NCI-H345 (cell line): Measurements from ENCODE around the gene SCO2.

Experiments
- DNase-seq: peaks from one replicate; lab custom pipeline; 2025; lab: John Stamatoyannopoulos, UW

The SCO2 gene

GRCh38 chr22:50531962-50532674, 6.7 kb upstream of the SCO2 start:
- DNase-seq: peak; percentile 39

- peak; percentile 30 for DNase-seq
Observed at GRCh38 chr22:50531546-50531961, 6.2 kb upstream of the SCO2 start.

- peak; percentile 34 for DNase-seq
Observed at GRCh38 chr22:50530877-50531545, 5.6 kb upstream of the SCO2 start.

- DNase-seq: no peak
Observed at GRCh38 chr22:50530580-50530876, 5.1 kb upstream of the SCO2 start.

GRCh38 chr22:50529897-50530579, 4.6 kb upstream of the SCO2 start, which contains the start of gene TYMP:
Gene TYMP, minus strand, starts transcription at chr22:50530012. Its CDS starts 303 bp downstream, at chr22:50529709.
- peak; percentile 8 for DNase-seq

GRCh38 chr22:50529416-50529896, 4.1 kb upstream of the SCO2 start:
- DNase-seq: no peak

GRCh38 chr22:50528682-50529415, 3.5 kb upstream of the SCO2 start:
- DNase-seq: peak; percentile 8

GRCh38 chr22:50527921-50528681, 2.7 kb upstream of the SCO2 start:
- no peak for DNase-seq

GRCh38 chr22:50526834-50527801, 1.7 kb upstream of the SCO2 start:
- DNase-seq: peak; percentile 13

- DNase-seq: peak; percentile 70
Observed at GRCh38 chr22:50526108-50526833, 873 bp upstream of the SCO2 start.

- DNase-seq: no peak
Observed at GRCh38 chr22:50525858-50526107, 385 bp upstream of the SCO2 start.

- DNase-seq: no peak
Observed at GRCh38 chr22:50524676-50525103, 708 bp downstream of the SCO2 start.

- no peak for DNase-seq
Observed at GRCh38 chr22:50523806-50524675, 1.4 kb downstream of the SCO2 start.

- DNase-seq: no peak
Observed at GRCh38 chr22:50523458-50523805, 2.0 kb downstream of the SCO2 start.

- no peak for DNase-seq
Observed at GRCh38 chr22:50522806-50523438, 2.5 kb downstream of the SCO2 start.

GRCh38 chr22:50522208-50522805, 3.1 kb downstream of the SCO2 start:
- DNase-seq: no peak

GRCh38 chr22:50521710-50522109, 3.7 kb downstream of the SCO2 start:
- no peak for DNase-seq

- no peak for DNase-seq
Observed at GRCh38 chr22:50520826-50521453, 4.5 kb downstream of the SCO2 start.
